Measurements from ENCODE around the gene HHATL.

The HHATL gene

DNA sequence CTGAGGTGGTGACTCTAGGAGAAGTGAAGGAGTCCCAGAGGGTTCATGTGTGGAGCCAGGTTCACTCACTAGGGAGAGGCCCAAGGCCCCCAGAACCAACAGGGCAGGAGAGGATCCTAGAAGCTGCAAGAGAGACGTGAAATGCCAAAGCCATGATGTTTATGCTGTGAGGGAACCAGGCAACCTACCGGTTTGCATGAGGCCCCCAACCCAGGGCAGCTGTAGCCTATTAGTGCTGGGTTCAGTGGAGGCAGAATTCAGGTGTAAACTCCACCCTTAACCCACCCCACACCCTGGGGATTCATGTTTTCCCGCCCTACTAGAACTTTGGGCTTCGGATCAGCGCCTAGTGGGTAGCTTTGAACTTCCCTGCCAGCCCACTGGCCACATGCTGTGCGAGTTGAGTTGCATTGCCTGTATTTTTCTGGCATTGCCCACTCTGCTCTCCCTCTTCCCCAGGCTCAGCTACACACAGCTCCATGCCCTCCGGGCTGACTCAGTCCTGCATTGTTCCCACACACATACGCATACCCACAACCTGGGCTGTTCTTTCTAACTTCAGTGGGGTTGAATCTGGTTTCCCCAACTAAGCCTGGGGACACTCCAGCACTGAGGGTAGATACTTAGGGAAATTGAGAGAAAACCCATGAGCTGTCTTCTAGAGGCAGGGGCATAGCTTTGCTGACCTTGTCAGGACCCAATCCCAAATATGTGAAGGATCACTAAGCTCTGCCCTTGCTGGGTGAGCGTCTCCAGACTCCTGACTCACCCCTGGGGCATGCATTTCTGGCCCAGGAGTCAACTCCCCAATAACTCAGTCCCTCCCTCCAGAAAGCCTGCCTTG is 51.1 kb downstream of the HHATL start:
- DNase-seq, result no peak

DNA sequence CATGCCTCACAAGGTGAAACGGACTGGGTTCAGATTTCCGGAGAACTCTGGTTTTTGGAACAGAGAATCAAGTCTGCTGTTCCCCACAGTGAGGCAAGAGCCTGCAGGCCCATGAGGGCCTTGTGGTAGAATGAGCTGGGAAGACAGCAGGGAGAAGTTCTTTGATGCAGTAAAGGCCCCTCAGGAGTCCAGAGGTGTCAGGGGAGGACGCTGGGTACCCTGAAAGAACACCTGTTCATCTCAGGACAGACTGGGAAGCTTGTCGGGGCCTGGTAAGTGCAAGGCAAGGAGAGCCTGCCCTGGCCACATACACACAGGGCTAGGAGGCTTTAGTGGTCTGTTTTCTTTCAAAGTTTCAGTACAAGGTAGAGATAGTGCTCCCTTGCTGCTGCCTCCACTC is 52.8 kb downstream of the HHATL start:
- DNase-seq, result no peak

DNA sequence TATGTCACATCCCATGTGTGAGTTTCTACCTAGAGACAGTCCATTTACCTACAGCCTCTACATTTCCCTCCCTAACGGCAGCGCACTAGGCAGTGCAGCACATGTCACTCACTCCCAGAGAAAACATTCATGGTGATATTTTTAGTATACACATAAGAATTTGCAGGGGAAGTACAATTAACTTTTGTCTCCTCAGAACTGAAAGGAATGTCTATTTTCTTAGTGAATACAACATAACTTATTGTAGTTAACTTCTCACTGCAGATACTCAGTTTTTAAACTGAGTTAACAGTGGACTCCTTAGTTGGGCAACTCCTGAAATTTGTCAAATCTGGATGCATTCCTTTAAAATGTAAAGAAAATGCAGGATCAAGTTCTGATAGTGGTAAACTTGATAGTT is 53.6 kb downstream of the HHATL start:
- no peak for DNase-seq

DNA sequence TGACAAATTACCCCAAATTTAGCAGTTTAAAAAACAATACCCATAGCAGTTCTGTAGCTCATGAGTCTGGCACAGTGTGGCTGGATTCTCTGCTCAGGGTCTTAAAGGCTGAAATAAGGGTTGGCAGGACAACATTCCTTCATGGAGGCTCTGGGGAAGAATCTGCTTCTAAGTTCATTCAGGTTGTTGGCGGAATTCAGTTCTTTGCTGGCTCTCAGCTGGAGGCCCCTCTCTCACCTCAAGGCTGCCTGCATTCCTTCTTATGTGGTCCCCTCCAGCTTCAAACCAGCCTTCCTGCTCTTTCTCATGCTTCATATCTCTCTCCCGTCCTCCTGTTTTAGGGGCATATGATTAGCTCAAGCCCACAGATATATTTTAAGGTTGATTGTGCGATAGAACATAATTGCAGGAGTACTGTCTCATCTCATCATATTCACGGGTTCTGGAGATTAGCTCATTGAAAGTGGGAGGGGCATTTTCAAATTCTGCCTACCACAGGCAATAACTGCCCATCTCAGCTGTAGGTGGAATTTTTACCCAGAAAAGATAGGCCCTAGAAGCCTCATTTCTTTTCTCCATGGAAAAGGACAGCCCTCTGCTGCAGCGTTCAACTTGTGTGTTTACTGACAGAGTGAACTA is 54.7 kb downstream of the HHATL start:
- no peak for DNase-seq

All from NCI-H187 (cell line).